HG03103 (cell line): ENCODE results near the gene DCAF8.

Source experiments
- ATAC-seq: cut with Tn5 transposase; IDR thresholded peaks from one replicate; pipeline ENCODE4 v1.9.1; 2021; ENCODE audit warnings: low read depth; ENCODE audit not compliant: unreplicated experiment

The DCAF8 gene

DNA sequence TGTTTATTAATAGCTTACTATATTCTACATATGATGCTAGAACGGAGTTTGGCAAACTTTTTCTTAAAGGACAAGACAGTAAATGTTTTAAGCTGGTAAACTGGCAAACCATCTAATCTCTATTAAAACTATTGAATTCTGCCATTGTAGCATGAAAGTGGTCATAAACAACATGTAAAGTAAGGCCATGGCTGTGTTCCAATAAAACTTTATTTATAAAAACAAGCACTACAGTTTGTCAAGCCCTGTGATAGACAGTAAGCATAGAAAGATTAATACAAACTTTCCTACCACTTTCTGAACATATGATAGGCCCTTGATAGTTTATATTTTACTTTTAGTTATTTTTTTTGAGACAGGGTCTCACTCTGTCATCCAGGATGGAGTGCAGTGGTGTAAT is 34.8 kb downstream of the DCAF8 start:
- no peak for ATAC-seq

DNA sequence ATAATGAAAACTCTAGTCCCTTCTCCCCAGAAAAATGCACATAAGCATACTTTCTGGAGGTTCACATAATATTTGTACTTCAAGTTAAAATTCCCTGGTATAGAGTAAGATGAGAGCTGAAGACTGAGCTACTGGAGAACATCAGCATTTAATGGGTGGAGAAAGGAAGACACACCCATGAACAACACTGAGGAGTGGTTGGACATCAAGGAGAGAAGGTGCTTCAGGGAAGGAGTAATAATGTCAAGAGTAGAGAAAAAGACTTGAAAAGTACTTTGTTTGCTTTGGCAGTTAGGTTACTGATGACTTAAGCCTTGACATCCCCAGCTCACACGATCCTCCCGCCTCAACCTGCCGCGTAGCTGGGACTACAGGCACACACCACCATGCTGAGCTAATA is 35.3 kb downstream of the DCAF8 start:
- ATAC-seq = no peak

DNA sequence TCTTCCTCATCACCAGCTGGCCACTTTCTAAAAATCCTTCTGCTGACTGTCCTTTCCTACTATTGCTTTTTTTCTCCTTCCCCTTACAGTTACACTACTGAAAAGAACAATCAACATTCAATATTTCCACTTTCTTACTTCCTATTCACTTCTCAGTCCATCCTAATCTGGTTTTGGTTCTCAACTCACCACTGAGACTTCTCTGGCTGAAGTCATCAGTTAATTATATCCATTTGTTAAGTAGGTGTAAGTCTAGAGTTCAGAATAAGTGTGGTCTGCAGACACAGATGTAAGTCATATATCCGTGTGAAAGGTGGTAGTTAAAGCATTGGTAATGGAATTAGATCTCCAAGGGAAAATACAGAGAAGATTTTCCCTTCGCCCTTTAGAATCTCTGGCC is 35.7 kb downstream of the DCAF8 start:
- ATAC-seq = no peak

DNA sequence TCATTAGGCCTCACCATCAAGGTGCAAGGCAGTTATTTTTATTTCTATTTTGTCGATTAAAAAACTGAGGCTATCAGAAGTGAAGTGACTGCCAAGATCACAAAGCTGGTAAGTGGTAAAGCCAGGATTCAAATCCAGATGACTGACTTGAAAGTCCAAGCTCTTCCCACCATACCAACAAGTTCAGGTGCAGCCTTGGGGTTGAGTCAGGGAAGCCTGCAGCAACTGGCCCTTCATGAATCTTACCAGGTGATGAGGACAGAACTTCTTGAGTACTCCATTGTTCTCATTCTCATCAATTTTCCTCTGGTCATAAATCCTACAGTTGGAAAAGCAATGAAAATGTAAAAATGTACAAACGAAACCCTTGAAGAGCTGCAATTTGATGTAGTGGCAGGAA is 37.0 kb downstream of the DCAF8 start:
- ATAC-seq = no peak

DNA sequence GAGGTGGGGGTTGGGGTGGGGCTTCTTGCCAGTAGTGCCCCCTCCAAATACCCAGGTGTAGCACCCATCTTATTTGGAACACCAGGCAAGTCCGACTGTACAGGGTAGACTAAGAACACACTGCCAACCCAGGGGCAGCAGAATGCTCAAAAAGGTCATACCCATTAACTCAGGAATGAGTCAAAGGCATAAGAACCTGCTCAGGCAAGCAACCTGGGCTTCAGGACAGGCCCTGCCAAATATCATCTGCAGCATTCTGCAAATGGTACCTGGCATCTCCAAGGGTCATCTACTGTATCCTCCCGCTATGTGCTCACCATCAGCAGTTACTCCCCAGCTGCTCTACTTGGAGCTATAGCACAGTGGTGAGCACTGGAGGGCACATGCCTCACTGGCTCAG is 37.7 kb downstream of the DCAF8 start:
- ATAC-seq = no peak

DNA sequence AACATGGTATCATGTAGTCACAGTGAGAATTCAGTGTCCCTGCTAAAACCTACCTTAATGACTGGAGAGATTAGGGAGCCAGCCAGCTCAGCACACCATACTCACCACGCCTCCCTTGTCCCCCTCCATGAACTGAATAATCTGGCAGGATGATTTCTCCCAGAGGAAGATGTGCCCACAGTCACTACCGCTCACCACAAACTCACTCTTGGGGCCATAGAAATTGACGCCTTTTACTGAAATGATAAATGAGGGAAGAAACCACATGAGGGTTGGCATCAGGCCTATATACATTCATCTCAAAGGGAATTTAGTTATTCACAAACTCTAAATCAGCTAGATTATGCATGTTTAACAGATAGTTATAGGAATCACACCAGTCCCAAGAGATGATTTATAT is 39.8 kb downstream of the DCAF8 start:
- ATAC-seq = no peak

DNA sequence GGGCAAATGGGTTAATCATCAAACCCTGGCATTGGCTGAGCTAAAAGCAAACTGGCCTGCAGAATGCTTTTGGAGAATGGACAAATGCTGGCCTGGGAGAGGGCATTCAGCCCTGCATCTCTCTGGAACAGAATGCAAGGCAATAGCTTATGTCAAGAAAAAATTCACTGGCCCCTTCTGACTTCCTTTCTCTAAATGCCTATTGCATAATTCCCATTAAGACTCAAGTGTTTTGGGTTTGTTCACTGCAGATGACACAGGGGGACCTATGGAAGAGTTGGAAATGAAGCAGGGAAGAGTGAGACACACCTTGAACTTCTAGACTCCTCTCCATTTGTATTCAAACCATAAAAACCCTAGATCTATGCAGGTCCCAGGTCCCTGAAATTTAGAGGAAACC is 41.3 kb downstream of the DCAF8 start:
- ATAC-seq = no peak

DNA sequence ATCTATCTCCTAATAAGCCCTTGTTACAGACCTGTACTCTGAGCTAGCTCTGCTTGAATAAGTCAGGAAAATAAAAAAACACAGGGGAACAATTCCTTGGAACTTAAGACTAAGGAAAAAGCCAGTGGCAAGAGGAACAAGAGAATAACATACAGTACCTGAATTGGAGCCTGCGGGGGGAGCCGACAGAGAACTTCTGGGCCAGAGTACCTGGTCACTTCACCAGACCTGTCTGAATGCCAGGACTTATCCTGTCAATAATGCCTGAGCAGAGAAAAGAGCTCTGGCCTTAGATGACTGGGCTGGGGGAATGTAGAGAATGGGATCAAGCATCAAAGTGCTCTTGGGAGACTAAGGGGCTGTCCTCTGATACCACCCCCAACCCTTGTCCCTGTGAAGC is 42.0 kb downstream of the DCAF8 start:
- ATAC-seq = no peak

DNA sequence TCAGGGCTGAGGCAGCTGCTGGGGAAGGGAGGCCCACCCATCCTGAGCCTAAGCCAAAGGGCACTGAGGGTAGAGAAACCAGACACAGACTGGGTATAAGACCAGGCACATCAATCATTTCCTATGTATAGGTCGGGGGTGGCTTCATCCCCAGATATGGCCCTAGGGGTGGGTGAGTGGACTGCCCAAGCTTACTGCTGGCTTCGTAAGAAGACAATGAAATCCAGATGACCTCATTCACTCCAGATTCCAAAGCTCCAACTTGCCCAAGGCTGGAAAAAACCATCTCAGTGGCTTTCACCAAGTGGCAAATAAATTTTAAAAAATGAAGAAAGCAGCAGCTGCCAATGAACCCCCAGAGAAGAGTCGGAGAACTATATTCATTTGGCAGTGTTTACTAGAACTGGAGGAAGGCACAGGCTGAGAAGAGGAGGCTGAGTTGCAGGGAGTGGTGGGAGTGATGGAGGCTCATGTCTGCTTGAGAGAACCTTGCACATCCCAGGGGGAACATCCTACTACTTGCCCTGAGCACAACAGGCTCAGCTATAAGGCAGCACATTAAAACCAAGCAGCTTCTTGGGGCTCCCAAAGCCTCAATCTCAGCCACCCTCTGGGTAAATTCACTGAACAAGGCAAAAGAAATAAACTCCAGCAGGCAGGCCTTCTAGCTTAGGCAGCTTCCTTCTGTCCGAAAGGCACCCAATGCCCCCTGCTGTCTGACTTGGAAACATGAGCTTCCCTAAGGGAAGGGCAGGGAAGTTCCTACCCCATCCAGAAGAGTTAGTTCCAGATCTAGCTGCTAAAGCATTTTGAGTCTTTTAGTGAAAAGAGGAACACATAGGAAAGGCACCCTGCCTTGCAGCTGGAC is 43.1 kb downstream of the DCAF8 start:
- ATAC-seq = no peak

DNA sequence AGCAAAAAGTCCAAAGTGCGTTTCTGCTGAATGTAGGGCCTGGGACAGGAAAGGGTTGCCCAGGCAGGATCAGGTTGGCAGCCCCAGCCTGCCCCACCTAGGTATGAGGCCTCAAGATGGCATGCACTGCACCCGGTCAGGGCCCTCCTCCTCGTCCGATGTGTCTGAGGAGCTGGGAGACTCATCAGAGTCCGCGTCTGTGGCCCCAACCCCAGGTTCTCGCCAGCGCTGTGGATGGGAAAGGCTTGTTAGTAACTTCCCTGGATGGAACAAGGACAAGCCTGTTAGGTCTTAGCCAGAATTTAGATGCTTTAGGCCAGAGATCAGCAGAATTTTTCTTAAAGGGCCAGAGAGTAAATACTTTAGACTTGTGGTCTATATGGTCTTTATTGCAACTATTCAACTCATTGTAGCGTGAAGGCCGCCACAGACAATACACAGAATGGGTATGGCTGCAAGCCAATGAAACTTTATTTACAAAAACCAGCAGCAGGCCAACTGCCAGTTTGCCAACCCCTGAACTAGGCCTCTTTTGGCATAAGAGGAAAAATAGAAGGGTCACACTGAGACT is 44.8 kb downstream of the DCAF8 start:
- no peak for ATAC-seq

DNA sequence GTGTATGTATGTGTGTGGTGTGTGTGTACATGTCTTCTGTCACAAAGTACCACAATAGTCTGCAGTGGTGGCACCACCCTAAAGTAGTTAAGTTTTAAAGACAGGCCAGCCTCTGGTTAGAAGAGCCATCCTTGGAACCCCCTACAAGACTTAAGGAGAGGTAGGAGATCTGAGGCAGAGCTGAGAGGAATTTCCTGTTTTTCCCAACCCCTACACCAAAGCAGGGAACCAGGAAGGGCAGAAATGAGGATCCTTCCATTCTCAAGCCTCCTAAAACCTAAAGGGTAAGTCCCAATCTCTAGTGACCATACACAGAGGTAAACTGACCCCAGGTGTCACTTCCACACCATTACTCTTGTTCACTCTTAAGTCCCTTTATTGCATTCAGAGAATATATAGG is 46.0 kb downstream of the DCAF8 start:
- ATAC-seq = no peak

DNA sequence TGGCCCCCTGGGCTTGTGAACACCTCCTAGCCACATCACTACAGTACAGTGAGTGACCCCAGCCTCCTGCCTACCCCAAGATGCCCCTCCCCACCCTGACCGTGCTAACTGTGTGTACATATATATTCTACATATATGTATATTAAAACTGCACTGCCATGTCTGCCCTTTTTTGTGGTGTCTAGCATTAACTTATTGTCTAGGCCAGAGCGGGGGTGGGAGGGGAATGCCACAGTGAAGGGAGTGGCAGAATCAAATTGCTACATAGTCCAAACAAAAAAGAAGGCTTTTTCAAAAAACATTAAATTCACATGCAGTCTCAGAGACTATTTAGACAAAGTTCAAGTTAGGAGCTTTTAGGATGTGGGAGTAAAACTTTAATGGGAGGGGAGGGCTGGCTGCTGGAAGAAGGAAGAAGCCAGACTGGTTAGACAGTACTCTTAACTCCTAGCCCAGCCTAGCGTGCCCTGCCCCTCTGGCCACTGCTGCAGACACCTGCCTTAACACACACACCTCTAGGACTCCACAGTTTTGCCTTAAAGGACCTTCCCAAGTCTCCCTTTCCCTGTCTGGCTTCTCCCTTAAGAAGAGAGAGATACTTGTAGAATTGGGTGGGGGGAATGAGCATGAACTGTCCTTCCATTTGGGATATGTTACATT is 47.7 kb downstream of the DCAF8 start:
- ATAC-seq = no peak

DNA sequence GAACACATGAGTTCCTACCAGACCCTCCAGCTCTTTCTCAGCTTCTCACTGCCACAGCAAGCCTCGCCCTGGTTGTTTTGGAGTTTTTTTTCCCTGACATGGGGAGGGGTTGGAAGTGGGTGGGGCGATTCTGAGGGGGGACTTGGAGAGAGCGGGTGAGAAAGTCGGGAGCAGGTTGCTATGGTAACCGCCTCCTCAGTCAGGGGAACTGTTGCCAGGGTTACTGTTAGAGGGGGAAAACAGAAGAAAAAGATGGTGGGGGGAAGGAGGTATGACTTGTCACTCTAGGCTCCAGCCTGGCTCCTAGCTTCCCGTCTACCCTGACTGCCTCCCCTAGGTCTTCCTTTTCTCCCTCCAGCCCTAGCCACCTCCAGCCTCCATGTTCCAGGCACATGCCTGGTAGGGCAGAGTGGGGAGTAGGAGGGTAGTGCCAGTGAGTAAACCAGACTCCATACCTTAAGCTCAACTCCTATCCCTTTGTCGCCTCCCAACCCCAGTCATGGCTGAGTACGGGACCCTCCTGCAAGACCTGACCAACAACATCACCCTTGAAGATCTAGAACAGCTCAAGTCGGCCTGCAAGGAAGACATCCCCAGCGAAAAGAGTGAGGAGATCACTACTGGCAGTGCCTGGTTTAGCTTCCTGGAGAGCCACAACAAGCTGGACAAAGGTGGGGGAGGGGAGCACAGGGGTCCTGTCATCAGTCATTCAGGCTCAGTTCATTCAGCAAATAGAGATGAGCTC is 51.1 kb downstream of the DCAF8 start:
- ATAC-seq = no peak

DNA sequence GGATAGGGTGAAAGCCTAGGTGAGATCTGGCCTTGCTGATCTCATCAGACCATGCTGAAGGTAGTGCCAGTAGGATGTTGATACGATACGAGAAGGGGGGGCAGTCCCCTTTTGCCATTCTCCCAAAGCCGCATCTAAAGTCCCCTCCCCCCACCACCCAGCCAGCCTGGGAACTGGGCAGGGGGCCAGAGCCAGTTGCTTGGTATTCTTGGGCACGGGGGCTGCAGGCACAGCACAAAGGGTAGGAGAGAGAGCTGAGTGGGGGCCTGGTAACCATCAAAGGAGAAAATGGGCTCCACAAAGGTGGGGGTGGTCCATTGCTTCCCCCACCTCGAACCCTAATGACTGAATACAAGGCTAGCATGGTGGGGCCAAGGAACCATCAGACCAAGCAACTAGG is 51.8 kb downstream of the DCAF8 start:
- ATAC-seq = no peak

DNA sequence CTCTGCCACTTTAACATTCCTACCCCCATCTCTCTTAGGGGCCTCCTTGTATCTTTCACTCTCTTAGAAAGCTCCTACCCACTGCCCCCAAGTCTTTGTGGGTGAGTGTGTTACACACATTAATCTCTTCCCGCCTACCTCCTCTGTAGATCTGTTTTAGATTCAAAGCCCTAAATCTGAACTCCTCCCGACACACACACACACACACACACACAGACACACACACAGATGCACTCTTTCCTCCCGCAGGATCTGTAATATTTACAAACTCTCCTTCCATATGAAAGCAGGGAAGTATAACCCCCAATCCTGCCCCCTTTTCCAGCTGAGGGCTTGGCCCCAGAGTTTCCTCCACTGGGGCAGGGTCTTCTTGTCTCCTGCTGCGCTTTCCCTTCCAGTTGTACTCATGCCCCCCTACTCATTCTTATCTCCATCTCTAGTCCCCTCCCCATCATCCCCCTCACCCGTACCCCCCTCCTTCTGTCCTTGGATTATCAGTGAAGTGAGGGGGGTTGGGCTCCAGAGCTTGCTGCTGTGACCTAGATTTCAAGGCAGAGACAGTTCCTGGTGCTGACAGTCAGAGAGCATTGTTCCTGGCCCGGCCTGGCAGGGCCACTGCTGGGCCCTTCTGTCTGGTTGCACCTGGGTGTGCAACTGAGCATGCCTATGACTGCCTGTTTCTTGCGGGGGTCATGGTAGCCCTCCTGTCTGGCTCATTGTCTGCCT is 52.9 kb downstream of the DCAF8 start:
- no peak for ATAC-seq

DNA sequence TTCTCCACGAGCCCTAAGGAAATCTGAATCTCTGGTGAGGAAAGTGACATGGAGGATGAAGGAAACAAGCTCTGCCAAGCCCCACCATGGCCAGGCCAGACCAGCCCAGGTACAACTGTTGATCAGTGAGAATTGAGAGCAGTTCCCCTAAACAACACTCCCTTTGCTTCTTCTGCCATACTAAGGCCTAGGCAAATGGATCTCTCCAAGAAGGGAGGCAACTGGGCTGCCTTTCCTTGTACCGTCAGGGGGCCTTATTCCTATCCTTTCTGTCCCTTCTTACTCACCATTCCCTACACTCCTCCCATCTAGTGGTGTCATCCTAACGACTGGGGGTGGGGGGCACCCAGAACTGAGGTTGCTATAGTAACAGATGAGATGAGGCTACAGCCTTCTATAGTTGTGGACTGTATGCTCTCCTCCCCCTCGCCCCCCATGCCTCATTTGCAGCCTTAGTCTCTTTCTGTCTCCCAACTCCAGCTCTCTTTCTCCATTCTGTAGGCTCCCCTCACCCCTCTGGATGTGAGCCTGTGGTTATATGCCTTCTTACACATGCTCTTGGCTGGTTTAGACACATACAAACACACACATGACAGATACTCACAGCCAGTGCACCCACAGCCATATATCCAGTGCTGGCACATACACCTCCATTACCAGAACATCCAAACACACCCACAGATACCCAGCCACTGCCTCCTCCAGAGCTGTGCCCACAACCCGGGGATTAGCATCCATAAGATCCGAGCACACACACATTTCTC is 53.6 kb downstream of the DCAF8 start:
- ATAC-seq = no peak

DNA sequence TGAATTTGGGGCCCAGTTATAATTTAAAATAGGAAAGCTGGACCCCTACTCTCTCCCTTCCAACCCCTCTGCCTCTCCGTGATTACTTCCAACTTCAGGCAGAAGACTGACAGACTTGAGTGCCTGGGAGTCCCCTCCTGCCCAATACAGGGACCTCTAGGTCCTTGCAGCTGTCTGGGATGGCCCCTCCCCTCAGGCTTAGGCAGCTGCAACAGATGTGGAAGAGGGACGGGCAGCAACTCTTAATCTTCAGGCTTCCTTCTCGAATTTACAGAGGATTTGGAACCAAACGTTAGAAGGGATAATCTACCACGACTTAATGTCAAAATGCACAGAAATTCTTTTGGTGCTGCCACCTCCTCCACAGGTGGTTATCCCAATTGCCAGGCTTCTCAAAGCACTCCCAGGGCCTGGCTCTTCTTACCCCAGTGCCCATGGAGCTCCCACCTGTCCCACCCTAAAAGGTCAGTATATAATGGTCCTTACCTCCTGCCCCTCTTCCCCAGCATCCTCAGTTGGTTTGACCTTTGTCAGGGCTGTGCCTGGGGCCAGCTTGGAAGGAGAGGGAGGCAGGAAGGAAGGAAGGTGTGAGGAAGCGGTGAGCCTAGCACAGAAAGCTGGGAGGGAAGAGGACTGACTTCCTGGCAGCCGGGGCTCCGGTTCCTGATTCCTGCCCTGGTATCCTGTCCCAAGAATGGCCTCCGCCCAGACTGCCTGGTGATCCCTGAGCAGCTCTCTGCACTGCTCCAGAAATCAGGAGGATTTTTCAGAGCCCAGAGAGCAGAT is 54.4 kb downstream of the DCAF8 start:
- ATAC-seq = no peak

DNA sequence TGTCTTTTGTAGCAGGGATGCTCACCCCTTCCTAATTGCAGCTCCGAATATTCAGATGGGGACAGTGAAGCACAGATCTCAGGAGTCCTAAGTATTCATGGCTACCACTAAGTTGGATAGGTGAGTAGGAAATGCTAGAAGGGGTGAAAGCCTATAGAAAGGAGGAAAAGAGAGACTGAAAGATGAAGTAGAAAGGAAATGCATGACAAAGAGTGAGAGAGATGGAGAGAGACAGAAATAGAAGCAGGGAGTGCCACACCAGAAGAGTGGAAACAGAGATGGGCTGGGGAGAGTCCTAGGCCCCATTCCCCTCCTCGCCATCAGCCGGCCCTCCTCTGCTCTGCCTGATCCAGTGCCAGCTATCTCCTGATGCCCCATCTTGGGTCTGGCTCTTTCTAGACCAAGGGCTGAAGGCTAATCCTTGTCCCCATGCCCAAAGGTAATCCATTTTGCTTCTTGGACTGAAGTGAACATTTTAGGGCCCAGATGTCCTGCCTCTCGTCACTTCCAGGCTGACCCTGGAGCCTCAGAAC is 55.2 kb downstream of the DCAF8 start:
- no peak for ATAC-seq
